Measurements from ENCODE around the gene OR6N2. TPM values are rescaled to one million over a fixed set of nuclear protein-coding genes. Genes with fewer than 3 reads are reported as not detected.

Gene OR6N2
- total and polyA plus RNA-seq, 2 of the 13 experiments (the other 11 are each of a cell fraction or from before 2014, with no cell fraction given): not detected

DNA sequence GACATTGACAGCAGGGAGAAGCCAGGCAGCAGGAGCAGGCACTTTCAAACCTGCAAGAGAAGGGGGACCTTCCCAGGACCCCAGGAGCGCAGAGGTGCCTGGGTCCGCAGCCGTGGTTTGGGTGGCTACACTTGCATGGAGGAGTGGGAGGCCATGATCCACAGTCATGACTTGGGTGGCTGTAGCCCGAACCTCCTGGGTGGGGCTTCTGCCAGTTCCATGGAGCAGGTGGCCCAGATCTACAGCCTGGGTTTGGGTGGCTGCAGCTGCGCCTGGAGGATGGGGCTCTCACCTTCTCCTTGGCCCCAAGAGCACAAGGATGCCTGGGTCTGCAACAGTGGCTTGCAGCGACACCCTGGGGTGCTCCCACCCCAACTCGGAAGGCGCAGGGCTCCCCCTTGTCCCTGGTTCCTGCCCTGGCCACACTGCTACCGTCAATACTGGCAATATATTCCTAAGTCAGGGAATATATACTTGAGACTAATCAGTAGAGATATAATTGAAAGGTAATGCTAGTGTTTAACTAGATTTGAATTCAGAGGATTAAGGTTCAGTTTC is 28.8 kb downstream of the OR6N2 start (continued):
- TF ChIP-seq POGK (CRISPR knock-in tag; conservative IDR thresholded peaks at IDR 0.05) (no peak), ZNF772 (CRISPR knock-in tag; IDR thresholded peaks at IDR 0.05) (no peak)

GRCh38 chr1:158735848-158736247 is 45.2 kb downstream of the OR6N2 start:
- CTCF ChIA-PET (ENCODE audit: low intra/inter-chr PET ratio, low total read pairs): no interaction called here
- BruUV-seq (replicated peaks): no TSS peak
- Histone ChIP-seq H3K9ac (ENCODE audit: insufficient read depth, low read depth, low read length) (no peak overlapping the region), H3K9me3 (ENCODE audit: low read length) (peaks cover 6% of the 10 kb centered on the region), H2AFZ (ENCODE audit: low read length) (no peak overlapping the region), H3K4me3 (replicated peaks in 1 of 3; ENCODE audit: insufficient read depth in 1 of 3, low read depth in 2 of 3, low read length in 3 of 3) (no peak overlapping the region), H3K27ac (ENCODE audit: extremely low read length, insufficient read depth, low read length) (no peak overlapping the region), H3K4me2 (ENCODE audit: low read depth, low read length) (no peak overlapping the region), H3K36me3 (replicated peaks in 1 of 2; ENCODE audit: control insufficient read depth in 1 of 2, insufficient read depth in 2 of 2, low read length in 2 of 2) (no peaks in the 10 kb centered on the region), H3K27me3 (ENCODE audit: control insufficient read depth in 1 of 2, insufficient read depth in 2 of 2, low read length in 2 of 2) (no peaks in the 10 kb centered on the region), H3K4me1 (ENCODE audit: insufficient read depth, low read length) (no peaks in the 10 kb centered on the region), H4K20me1 (ENCODE audit: insufficient read depth, low read length) (no peaks in the 10 kb centered on the region), H3K79me2 (ENCODE audit: insufficient read depth, low read length) (no peaks in the 10 kb centered on the region)
- FAIRE-seq: no peak
- no peak for DNase-seq (ENCODE audit: low spot score)
- ATAC-seq: no peak
- intact Hi-C loops (cut with micrococcal nuclease; ENCODE audit: unreplicated experiment) (no loop called here), in situ Hi-C loops (cut with HindIII; ENCODE audit: extremely low pct_ligation_motif_present, low pct_unique_long_range_greater_than_20kb) (no loop called here)
- POLR2A ChIA-PET: no interaction called here
- no peak for TF ChIP-seq ZFP82 (CRISPR knock-in tag; IDR thresholded peaks at IDR 0.05; ENCODE audit: borderline replicate concordance)
- no peak for TF ChIP-seq SUZ12 (IDR thresholded peaks at IDR 0.05; ENCODE audit: low read depth, low read length)
- TF ChIP-seq ZNF792 (CRISPR knock-in tag; IDR thresholded peaks at IDR 0.05): no peak
- TF ChIP-seq ZNF879 (CRISPR knock-in tag; IDR thresholded peaks at IDR 0.05): no peak
- no peak for TF ChIP-seq REXO4 (CRISPR knock-in tag; IDR thresholded peaks at IDR 0.05; ENCODE audit: borderline replicate concordance)
- no peak for TF ChIP-seq NFE2L1 (CRISPR knock-in tag; IDR thresholded peaks at IDR 0.05; ENCODE audit: borderline replicate concordance)
- TF ChIP-seq USF2 (IDR thresholded peaks at IDR 0.05; ENCODE audit: low read depth, low read length): no peak
- TF ChIP-seq USF2 (CRISPR knock-in tag; IDR thresholded peaks at IDR 0.05; ENCODE audit: borderline replicate concordance): no peak
- no peak for TF ChIP-seq ARHGAP35 (CRISPR knock-in tag; IDR thresholded peaks at IDR 0.05; ENCODE audit: borderline replicate concordance)
- TF ChIP-seq ARID4A (CRISPR knock-in tag; IDR thresholded peaks at IDR 0.05; ENCODE audit: borderline replicate concordance): no peak
- TF ChIP-seq CBX2 (IDR thresholded peaks at IDR 0.05; ENCODE audit: low read depth, low read length): no peak
- no peak for TF ChIP-seq CBX2 (CRISPR knock-in tag; IDR thresholded peaks at IDR 0.05; ENCODE audit: low read depth)
- no peak for TF ChIP-seq MAFK (conservative IDR thresholded peaks at IDR 0.05 in 1 of 2, IDR thresholded peaks at IDR 0.05 in 1 of 2; ENCODE audit: low read length in 2 of 2)
- TF ChIP-seq NCOR1 (IDR thresholded peaks at IDR 0.05; ENCODE audit: borderline replicate concordance, low read length): no peak

Data from HepG2 (cell line).